Measurements from ENCODE around the gene JADE2.
"Not testable (repeated sequence)": the region's sequence is repeated elsewhere in the genome, so short reads cannot be mapped to it uniquely, and the experiment has no call there.

JADE2 gene

GRCh38 chr5:134524826-134525682 is at the start of gene JADE2:
JADE2 (plus strand) TSS chr5:134525670; CDS start chr5:134535858, 10,188 bp downstream.
- peak; percentile 93 for DNase-seq

GRCh38 chr5:134477462-134478245 is 47.8 kb upstream of the JADE2 start:
- no peak for DNase-seq

- no peak for DNase-seq
Observed at GRCh38 chr5:134479839-134480238, 45.6 kb upstream of the JADE2 start.

DNA sequence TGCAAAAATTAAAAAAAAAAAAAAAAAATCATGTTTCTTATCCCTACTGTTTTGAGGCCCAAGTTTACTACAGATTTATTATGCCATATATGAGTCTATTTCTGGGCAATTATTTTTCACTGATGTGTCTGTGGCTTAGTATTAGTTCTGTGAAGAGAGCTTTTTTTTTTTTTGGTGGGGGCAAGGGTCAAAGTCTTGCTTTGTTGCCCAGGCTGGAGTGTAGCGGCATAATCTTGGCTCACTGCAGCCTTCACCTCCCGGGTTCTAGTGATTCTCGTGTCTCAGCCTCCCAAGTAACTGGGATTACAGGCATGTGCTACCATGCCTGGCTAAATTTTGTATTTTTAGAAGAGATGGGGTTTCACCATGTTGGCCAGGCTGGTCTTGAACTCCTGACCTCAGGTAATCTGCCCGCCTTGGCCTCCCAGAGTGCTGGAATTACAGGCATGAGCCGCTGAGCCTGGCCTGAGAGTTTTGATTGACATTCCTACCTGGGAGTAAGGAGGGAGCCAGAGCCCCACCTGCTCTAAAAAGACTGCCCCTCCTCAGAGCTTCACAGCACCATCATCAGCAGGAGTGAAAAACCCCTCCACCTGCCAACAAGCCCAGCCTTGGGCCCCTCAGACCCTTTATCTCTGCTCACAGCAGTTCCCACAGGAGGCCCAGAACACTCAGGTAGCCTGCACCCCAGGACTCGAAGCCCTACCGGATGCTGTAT is 36.1 kb upstream of the JADE2 start:
- no peak for DNase-seq

- no peak for DNase-seq
Observed at GRCh38 chr5:134490255-134490924, 35.1 kb upstream of the JADE2 start.

- DNase-seq, result no peak
Observed at GRCh38 chr5:134490925-134491271, 34.6 kb upstream of the JADE2 start.

- no peak for DNase-seq
Observed at GRCh38 chr5:134491841-134492442, 33.5 kb upstream of the JADE2 start.

GRCh38 chr5:134492568-134492967 is 32.9 kb upstream of the JADE2 start:
- DNase-seq, result no peak

DNA sequence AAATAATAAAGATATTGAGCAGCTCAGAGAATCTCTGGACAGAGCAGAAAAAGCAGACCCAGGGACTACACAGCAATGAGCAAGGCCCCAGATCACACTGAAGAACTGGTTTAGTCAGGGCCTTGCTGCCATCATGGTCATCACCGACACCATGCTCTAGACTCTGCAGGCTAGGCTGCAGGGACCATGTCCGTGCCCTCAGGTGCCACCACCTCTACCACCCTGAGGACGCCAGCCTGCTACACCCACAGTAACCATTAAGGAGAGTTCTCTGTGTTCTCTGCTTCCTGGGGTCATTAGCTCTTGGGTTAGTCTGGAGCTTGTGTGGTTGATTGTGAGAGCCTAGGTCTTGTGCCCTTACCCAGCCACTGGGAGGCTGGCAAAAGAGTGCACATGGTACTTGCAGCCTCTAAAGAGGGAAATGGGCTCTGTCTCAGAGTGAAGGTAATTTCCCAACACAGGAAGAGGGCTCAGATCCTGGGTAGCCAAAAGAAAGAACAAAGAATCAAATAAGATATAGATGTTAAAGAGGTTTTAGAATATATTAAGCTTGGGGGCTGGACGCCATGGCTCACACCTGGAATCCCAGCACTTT is 31.9 kb upstream of the JADE2 start:
- DNase-seq, result no peak

- DNase-seq, result no peak
Observed at GRCh38 chr5:134494780-134495179, 30.7 kb upstream of the JADE2 start.

- DNase-seq, result not testable (repeated sequence)
Observed at GRCh38 chr5:134499905-134500304, 25.6 kb upstream of the JADE2 start.

DNA sequence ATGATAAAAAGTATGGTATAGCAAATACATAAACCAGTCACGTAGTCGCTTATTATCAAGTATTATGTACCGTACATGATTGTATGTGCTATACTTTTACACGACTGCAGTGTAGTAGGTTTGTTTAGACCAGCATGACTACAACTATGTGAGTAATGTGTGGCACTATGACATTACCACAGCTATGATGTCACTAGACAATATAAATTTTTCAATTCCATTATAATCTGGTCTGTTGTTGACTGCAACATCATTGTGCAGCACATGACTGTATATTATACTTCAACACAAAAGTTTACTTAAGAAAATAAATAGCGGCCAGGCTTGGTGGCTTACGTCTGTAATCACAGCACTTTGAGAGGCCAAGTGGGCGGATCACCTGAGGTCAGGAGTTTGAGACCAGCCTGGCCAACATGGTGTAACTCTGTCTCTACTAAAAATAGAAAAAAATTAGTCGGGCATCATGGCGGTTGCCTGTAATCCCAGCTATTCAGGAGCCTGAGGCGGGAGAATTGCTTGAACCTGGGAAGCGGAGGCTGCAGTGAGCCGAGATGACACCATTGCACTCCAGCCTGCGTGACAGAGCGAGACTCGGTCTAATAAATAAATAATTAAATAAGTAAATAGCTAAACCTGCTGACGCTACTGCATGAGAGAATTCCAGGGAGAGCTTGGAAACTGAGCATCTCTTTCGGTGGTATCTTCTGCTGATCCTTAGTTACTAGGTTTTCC is 24.6 kb upstream of the JADE2 start:
- DNase-seq, result no peak

DNA sequence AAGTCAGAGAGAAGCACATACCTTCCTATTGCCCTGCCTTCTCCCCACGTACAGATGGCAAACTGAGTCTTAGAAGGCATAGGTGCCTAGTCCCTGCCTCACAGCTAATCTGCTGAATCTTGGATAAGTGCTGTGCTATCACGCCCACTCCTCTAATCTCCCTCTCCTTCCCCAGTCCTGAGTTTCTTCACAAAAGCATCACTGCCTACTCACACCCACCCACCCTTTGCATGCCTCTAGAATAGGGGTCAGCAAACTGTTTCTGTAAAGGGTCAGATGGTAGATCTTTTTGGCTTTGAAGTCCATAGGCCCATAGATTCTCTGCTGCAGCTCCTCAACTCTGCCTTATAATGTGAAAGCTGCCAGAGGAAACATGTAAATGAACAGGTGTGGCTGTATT is 23.2 kb upstream of the JADE2 start:
- no peak for DNase-seq

GRCh38 chr5:134503088-134503936 is 22.2 kb upstream of the JADE2 start:
- peak; percentile 86 for DNase-seq

DNA sequence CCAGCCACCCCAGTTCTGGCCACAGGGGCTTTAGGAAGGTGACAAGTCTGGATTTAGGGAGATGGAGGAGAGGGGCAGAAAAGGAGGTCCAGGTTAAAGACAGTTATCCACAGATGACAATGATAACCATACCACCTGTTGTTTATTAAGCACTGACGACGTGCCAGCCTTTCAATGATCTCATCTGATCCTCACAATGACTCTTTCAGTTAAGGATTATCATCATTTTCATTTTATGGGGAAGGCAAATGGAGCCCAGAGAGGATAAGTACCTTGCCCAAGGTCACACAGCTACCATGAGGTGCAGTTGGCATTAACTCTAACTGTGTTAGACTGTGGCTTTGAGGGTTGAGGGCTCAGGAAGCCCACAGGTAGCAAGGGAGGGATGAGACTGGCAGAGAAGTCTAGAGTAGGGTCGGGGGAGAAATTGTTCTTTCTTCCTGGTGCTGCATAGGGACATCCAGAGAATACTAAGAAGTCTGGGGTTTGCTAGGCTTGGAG is 21.5 kb upstream of the JADE2 start:
- DNase-seq, result peak; percentile 6

- DNase-seq, result no peak
Observed at GRCh38 chr5:134504629-134505300, 20.7 kb upstream of the JADE2 start.

DNA sequence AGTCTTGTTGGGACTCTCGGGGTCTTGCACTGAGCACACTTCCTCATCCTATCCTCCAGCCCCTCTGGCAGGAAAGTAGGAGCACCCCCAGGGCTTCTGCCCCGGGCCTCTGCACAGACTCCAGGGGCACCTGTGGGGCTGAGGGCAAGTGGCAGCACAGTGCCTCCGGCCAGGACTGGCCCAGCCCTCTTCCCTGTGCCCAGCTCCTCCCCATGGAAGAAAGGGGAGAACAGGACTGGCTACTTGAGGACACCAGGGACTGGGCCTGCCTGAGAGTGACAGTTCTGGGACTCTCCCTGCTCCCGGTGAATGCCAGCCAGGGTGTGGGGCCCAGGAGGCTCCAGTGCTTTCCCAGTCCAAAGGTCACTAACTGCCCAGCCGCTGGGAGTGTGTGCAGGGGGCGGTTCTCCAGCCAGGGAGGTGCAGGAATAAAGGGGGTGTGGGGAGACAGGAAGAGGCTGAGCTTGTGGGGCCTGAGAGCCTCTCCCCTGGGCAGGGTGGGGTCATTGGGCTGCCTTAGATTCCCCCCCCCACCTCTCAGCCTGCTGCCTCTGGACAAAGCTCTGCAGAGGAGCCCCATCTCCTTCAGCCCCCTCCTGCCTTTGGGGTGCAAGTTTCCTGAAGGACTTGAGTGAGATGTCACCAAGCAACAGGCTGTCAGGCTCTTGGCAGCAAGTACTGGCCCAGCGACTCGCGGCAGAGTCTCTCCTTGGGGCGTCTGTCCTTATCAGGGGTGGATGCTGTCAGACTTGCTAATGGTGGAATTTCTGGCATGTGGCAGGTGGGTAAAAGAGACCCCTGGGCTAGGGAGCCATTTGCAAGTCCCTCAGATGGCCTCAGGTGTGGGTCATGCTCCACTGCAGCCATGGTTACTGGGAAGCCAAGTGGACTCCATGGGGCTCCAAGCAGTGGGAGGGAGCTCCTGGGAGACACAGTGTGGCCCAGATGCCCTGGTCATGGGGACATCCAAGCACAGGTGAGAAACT is 19.1 kb upstream of the JADE2 start:
- no peak for DNase-seq

- DNase-seq, result peak; percentile 18
Observed at GRCh38 chr5:134507452-134507851, 18.0 kb upstream of the JADE2 start.
